Astrocyte (in vitro differentiated cells and primary cell): ENCODE data around the gene CLMN. TPM values are rescaled to one million over a fixed set of nuclear protein-coding genes. Genes with fewer than 3 reads are reported as not detected.
A peak's percentile ranks its signal among the peaks of the same experiment; 100 is the strongest.

Experiments used
- DNase-seq: peaks from one replicate; pipeline ENCODE4 v3.0.0-alpha.2; 2010; ENCODE audit warnings: low read depth
- FAIRE-seq: peaks from 2 replicates; lab custom pipeline; 2011; peaks lifted over from hg19 to GRCh38; lab: Jason Lieb, UNC
- H2AFZ ChIP-seq: 2 replicates; pipeline ENCODE4 v1.6.0; 2012; ENCODE audit warnings: low read depth, low read length, inconsistent platforms
- H3K27ac ChIP-seq: 2 replicates; pipeline ENCODE4 v1.5.1; 2011; ENCODE audit warnings: low read depth, low read length, inconsistent platforms
- H3K27me3 ChIP-seq: 2 replicates; pipeline ENCODE4 v1.6.0; 2011; ENCODE audit warnings: low read length, inconsistent platforms; ENCODE audit not compliant: insufficient read depth
- H3K36me3 ChIP-seq: 2 replicates; pipeline ENCODE4 v1.5.1; 2011; ENCODE audit warnings: low read length, inconsistent platforms; ENCODE audit not compliant: insufficient read depth
- H3K4me1 ChIP-seq: 2 replicates; pipeline ENCODE4 v1.5.1; 2011; ENCODE audit warnings: low read length, inconsistent platforms; ENCODE audit not compliant: insufficient read depth
- H3K4me2 ChIP-seq: 2 replicates; pipeline ENCODE4 v1.6.0; 2012; ENCODE audit warnings: low read length, inconsistent platforms
- H3K4me3 ChIP-seq: 2 replicates; pipeline ENCODE4 v1.5.1; 2011; ENCODE audit warnings: low read depth, mild to moderate bottlenecking, low read length, inconsistent platforms; ENCODE audit not compliant: insufficient read depth
- H3K79me2 ChIP-seq: 2 replicates; pipeline ENCODE4 v1.6.0; 2012; ENCODE audit warnings: mild to moderate bottlenecking, low read length, inconsistent platforms; ENCODE audit not compliant: insufficient read depth
- H3K9ac ChIP-seq: 2 replicates; pipeline ENCODE4 v1.6.0; 2012; ENCODE audit warnings: mild to moderate bottlenecking, low read length, inconsistent platforms
- H3K9me3 ChIP-seq: 2 replicates; pipeline ENCODE4 v1.5.1; 2012; ENCODE audit warnings: low read depth, mild to moderate bottlenecking, low read length, inconsistent platforms; ENCODE audit not compliant: insufficient read depth
- H4K20me1 ChIP-seq: 2 replicates; pipeline ENCODE4 v1.6.0; 2012; ENCODE audit warnings: low read length, inconsistent platforms; ENCODE audit not compliant: insufficient read depth
- H3K27ac Mint-ChIP-seq: one replicate; pipeline ENCODE4 v1.8.0; 2021; ENCODE audit warnings: mild to moderate bottlenecking, mixed read lengths; ENCODE audit not compliant: unreplicated experiment
- H3K27me3 Mint-ChIP-seq: one replicate; pipeline ENCODE4 v1.8.0; 2021; ENCODE audit warnings: low read depth, mixed read lengths; ENCODE audit not compliant: unreplicated experiment
- H3K36me3 Mint-ChIP-seq: one replicate; pipeline ENCODE4 v1.8.0; 2021; ENCODE audit warnings: low read depth, mixed read lengths; ENCODE audit not compliant: unreplicated experiment
- H3K4me1 Mint-ChIP-seq: one replicate; pipeline ENCODE4 v1.8.0; 2021; ENCODE audit warnings: low read depth, mixed read lengths; ENCODE audit not compliant: unreplicated experiment
- H3K4me3 Mint-ChIP-seq: one replicate; pipeline ENCODE4 v1.8.0; 2021; ENCODE audit warnings: mild to moderate bottlenecking, moderate library complexity, mixed read lengths; ENCODE audit not compliant: unreplicated experiment
- H3K9me3 Mint-ChIP-seq: one replicate; pipeline ENCODE4 v1.8.0; 2021; ENCODE audit warnings: mild to moderate bottlenecking, mixed read lengths; ENCODE audit not compliant: unreplicated experiment
- CTCF ChIP-seq: IDR thresholded peaks from 2 replicates; pipeline ENCODE4 v1.5.1; 2011; ENCODE audit warnings: low read depth, mild to moderate bottlenecking, inconsistent platforms, low read length, moderate library complexity; ENCODE audit not compliant: insufficient read depth
- EZH2 ChIP-seq: IDR thresholded peaks from 2 replicates; pipeline ENCODE4 v1.6.1; 2012; ENCODE audit warnings: mild to moderate bottlenecking, low read length, inconsistent platforms; ENCODE audit not compliant: insufficient read depth
- total RNA-seq: library from RNA; stranded (reverse); gene quantifications from 2 replicates; pipeline ENCODE4 v1.2.1, GENCODE V29; 2021

The CLMN gene
- total RNA-seq, 1 donor from 2014 or later, result 14.0 TPM

- H3K9ac ChIP-seq, result no peak overlapping the region
- H3K4me1 ChIP-seq, result no peaks in the 10 kb centered on the region
- no peaks in the 10 kb centered on the region for H3K36me3 Mint-ChIP-seq
- H3K27ac ChIP-seq, result no peak overlapping the region
- peaks cover 30% of the 10 kb centered on the region for H3K27me3 Mint-ChIP-seq
- H3K4me3 ChIP-seq, result no peak overlapping the region
- no peaks in the 10 kb centered on the region for H3K36me3 ChIP-seq
- peaks cover 5% of the 10 kb centered on the region for H3K9me3 Mint-ChIP-seq
- H4K20me1 ChIP-seq, result no peaks in the 10 kb centered on the region
- no peak overlapping the region for H3K27ac Mint-ChIP-seq
- no peaks in the 10 kb centered on the region for H3K79me2 ChIP-seq
- TF ChIP-seq CTCF (no peak), EZH2 (no peak)
- no peaks in the 10 kb centered on the region for H3K4me1 Mint-ChIP-seq
- no peak overlapping the region for H3K4me2 ChIP-seq
- H2AFZ ChIP-seq, result no peak overlapping the region
- FAIRE-seq (no peak), DNase-seq (no peak)
- no peak overlapping the region for H3K4me3 Mint-ChIP-seq
- no peaks in the 10 kb centered on the region for H3K9me3 ChIP-seq
- H3K27me3 ChIP-seq, result peaks cover 3% of the 10 kb centered on the region
These were observed 12.2 kb upstream of the CLMN start for GRCh38 chr14:95331708-95332408.

DNA sequence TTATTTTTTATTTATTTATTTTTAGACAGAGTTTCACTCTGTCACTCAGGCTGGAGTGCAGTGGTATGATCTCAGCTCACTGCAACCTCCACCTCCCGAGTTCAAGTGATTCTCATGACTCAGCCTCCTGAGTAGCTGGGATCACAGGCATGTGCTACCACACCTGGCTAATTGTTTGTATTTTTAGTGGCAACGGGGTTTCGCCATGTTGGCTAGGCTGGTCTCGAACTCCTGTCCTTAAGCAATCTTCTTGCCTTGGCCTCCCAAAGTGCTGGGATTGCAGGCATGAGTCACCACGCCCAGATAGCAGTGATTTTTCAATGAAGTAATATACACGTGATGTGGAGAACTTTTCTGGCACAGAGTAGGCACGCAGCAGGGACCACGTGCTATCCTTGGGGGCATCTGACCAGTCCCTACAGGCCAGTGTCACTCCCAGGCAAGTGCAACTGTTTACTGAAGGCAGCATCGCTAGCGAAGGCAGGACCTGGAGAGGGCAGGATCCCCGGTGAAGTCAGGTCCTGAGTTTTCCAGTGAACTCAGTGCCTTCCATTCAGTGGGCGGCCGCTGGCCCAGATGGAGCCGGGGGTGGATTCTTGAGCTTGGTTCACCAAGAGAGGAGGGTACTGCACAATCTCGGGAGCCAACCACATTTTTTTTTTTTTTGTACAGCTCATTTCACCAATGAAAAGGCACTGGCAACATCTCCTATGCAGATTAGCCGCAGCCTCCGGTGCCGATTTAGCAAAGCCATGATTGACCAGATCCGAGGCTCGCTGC is 11.1 kb upstream of the CLMN start:
- no peak overlapping the region for H3K4me3 Mint-ChIP-seq
- no peak overlapping the region for H3K27ac Mint-ChIP-seq
- H3K9ac ChIP-seq, result no peak overlapping the region
- no peaks in the 10 kb centered on the region for H4K20me1 ChIP-seq
- no peak overlapping the region for H3K4me2 ChIP-seq
- TF ChIP-seq CTCF (no peak), EZH2 (no peak)
- H3K27ac ChIP-seq, result no peak overlapping the region
- DNase-seq, result no peak
- H3K9me3 ChIP-seq, result no peaks in the 10 kb centered on the region
- no peaks in the 10 kb centered on the region for H3K4me1 Mint-ChIP-seq
- peaks cover 2% of the 10 kb centered on the region for H3K9me3 Mint-ChIP-seq
- H3K79me2 ChIP-seq, result no peaks in the 10 kb centered on the region
- no peak overlapping the region for H2AFZ ChIP-seq
- no peaks in the 10 kb centered on the region for H3K36me3 ChIP-seq
- H3K4me3 ChIP-seq, result no peak overlapping the region
- H3K27me3 ChIP-seq, result peaks cover 3% of the 10 kb centered on the region
- no peak for FAIRE-seq
- no peaks in the 10 kb centered on the region for H3K36me3 Mint-ChIP-seq
- H3K27me3 Mint-ChIP-seq, result peaks cover 24% of the 10 kb centered on the region
- H3K4me1 ChIP-seq, result no peaks in the 10 kb centered on the region

DNA sequence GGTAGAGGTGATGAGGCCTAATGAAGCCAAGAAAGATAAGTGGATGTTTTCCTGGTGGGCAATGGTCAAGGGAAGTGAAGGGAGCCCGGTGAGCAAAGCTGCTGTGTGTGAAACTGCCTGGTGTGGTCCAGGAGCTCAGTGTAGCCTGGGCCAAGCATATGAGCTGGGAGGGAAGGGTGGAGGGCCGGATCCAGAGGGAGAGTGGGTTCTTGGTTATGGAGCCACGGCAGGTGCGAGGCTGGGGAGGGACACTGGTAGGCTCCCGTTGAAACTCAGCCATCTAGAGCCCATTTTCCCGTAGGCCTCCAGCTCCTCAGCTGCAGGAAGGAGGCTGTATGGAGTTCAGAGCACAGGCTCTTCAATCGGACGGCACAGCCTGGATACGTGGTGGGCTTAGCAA is 10.2 kb upstream of the CLMN start:
- FAIRE-seq, result no peak
- H3K36me3 ChIP-seq, result no peaks in the 10 kb centered on the region
- peak overlapping the region; percentile 41 for H3K27ac Mint-ChIP-seq

More for the DNA sequence above, 10.2 kb upstream of the CLMN start:
- no peak for DNase-seq
- Mint-ChIP-seq H3K27me3 (peaks cover 21% of the 10 kb centered on the region), H3K4me1 (no peaks in the 10 kb centered on the region), H3K36me3 (no peaks in the 10 kb centered on the region), H3K4me3 (no peak overlapping the region), H3K9me3 (peaks cover 2% of the 10 kb centered on the region)
- Histone ChIP-seq H3K9me3 (no peaks in the 10 kb centered on the region), H3K4me2 (no peak overlapping the region), H4K20me1 (no peaks in the 10 kb centered on the region), H3K4me1 (no peaks in the 10 kb centered on the region), H3K27me3 (peaks cover 3% of the 10 kb centered on the region), H3K9ac (no peak overlapping the region), H2AFZ (no peak overlapping the region), H3K79me2 (no peaks in the 10 kb centered on the region), H3K4me3 (no peak overlapping the region), H3K27ac (no peak overlapping the region)
- TF ChIP-seq CTCF (no peak), EZH2 (no peak)
